Activated naive CD4-positive, alpha-beta T cell treated with anti-CD3 and anti-CD28 coated beads, Interleukin-2, amount 50 U/mL, for 72 hours (primary cell): ENCODE measurements around the gene NCKAP1. TPM values are rescaled to one million over a fixed set of nuclear protein-coding genes. Genes with fewer than 3 reads are reported as not detected.
"Not testable (repeated sequence)": the region's sequence is repeated elsewhere in the genome, so short reads cannot be mapped to it uniquely, and the experiment has no call there.

Source experiments
- ATAC-seq, 2 donors: fragments of 150-1000 bp; cut with Tn5 transposase; 2 replicates each; pipeline ENCODE4 v1.10.0; 2021; ENCODE audit warnings: mild to moderate bottlenecking in 2 of 2, moderate library complexity in 2 of 2
- DNase-seq, 2 donors: peaks; one replicate each; pipeline ENCODE4 v3.0.0; 2021 to 2022; ENCODE audit warnings: low spot score in 2 of 2
- H3K27ac Mint-ChIP-seq, 2 donors: one replicate each; pipeline ENCODE4 v1.8.0; 2022; ENCODE audit warnings: mild to moderate bottlenecking in 2 of 2, mixed read lengths in 2 of 2
- H3K36me3 Mint-ChIP-seq, 2 donors: one replicate each; pipeline ENCODE4 v1.8.0; 2022; ENCODE audit warnings: mixed read lengths in 2 of 2
- H3K9me3 Mint-ChIP-seq, 2 donors: one replicate each; pipeline ENCODE4 v1.8.0; 2022; ENCODE audit warnings: mixed read lengths in 2 of 2
- total RNA-seq, 2 donors: library from RNA; stranded (reverse); gene quantifications; one replicate each; pipeline ENCODE4 v1.2.3, GENCODE V29; 2022

Gene NCKAP1
- total RNA-seq, 2 donors from 2014 or later: 6.8 to 13.2 TPM

DNA sequence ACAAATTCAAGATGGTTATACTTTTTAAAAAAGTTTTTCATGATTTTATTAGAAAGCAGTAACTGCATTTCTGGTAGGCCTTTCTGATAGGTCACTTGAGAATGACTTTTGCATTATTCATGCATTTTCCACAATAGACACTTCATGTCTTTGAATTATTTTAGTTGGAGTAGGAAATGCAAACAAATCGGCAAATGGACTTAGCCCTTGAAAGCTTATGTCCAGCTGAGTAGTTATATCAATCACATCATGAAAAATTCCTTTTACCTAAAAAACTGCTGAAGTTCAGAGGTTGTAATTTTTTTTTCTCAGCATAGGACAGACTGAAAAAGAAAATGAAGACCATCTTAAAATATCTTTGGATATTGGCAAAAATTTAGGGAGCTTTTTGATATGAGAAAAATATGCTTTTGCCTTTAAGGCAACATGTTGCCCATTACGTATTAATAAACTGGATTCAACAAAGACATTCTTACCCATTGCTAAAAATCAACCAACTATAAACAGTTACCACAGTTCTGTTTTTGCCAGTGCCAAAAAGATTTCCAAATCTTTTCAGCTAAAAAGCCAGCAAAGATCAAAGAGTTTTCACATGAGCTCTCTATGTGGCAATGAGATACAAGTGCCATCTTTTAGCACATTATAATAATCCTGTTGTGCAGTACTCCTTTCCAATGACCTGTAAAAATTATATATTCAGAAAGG, 126.3 kb downstream of the NCKAP1 start:
- H3K36me3 Mint-ChIP-seq: no peaks in the 10 kb centered on the region
- no peak overlapping the region for H3K27ac Mint-ChIP-seq
- DNase-seq (no peak), ATAC-seq (no peak)
- H3K9me3 Mint-ChIP-seq: no peaks in the 10 kb centered on the region

DNA sequence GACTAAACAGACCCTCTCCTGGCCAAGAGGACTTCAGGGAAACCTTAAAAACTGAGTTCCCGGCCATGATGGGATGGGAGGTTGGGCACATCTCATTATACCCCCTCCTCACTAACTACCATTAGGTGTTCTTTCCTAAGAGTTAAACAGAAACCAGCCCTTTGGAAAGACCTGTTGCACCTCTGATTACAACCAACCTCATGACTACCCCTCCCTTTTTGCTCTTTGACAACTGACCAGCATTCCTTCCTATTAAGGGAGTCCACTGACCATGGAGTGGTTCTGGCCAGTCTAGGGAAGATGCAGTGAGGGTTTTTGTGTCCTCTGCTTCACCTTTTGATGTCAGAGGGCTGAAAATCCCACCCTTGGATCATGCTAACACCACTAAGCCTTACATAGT, 127.3 kb downstream of the NCKAP1 start:
- H3K36me3 Mint-ChIP-seq: no peaks in the 10 kb centered on the region
- no peak for ATAC-seq
- H3K9me3 Mint-ChIP-seq: no peaks in the 10 kb centered on the region
- no peak for DNase-seq
- peak overlapping the region in 1 of 2 donors; percentile 47 for H3K27ac Mint-ChIP-seq

DNA sequence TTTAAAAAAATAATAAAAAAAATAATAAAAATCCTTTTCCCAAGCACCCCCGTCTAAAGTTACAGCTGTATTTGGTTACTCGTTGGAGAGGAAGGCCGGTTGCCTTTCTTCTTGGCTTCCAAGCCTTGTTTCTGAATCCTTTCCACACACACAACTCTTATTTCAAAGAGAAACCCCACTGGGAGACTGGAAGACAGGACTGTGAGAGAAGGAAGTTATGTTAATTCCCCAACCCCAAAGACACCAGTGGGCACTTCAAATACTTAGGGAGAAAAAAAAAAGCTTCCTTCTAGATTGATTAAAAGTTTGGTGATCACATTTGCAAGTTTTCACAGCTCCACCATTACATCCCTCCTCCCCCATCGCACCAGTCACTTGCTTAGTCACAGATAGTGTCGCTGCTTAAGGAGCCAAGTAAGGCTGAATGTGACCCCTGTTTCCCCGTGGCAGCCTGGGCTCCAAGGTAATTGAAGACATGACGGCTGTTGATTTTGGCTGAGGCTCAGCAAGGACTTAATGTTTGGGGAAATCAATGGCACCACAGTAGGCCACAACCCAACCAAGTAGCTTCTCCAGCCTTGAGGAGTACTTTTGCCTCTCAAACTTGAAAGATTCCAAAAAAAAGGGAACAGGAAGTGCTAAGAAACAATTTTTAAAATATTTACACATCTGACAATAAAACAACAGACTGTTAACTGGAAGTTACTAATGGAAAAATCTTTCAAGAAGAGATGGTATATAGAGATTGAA, 131.0 kb downstream of the NCKAP1 start:
- DNase-seq (no peak), ATAC-seq (no peak)
- Mint-ChIP-seq H3K36me3 (no peaks in the 10 kb centered on the region), H3K27ac (no peak overlapping the region), H3K9me3 (no peaks in the 10 kb centered on the region)

DNA sequence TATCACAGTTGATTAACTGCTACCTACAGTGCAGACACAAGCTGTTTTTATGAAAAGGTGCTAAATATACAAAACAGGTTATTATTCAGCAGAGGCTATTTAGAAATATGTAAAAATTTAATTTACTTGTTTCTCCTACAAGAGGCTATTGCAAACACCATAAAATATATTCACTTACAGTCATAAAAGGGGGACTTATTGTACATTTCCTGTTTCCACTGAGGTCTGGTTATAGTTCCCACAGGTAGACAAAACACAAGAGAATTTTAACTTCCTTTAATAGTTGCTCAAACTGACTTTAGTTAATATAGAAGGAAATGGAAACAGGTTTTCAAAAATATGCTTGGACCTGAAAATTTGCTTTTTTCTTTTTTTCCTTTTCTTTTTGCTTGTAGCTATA, 131.8 kb downstream of the NCKAP1 start:
- no peak for ATAC-seq
- DNase-seq: no peak
- Mint-ChIP-seq H3K36me3 (no peaks in the 10 kb centered on the region), H3K27ac (no peak overlapping the region), H3K9me3 (no peaks in the 10 kb centered on the region)

DNA sequence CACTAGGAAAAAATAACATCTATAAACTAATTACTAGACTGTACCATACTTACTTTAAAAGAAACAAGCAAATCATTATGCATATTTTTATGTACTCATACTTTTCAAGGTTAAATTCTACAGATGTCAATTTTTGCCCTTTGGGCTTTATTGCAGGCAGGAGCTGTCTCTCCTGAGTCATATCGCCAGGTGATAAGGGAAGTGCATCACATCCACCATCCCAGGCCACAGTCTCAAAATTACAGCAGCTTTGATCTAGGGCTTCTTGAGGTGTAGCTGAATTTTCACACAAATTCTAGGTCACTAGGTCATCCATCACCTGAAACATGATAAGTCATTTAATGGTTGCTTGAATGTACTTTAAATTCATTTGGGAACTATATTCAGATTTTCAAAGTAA, 133.4 kb downstream of the NCKAP1 start:
- Mint-ChIP-seq H3K9me3 (no peaks in the 10 kb centered on the region), H3K27ac (no peak overlapping the region), H3K36me3 (no peaks in the 10 kb centered on the region)
- ATAC-seq: peak in 1 of 2 donors; percentile 79
- DNase-seq: no peak

DNA sequence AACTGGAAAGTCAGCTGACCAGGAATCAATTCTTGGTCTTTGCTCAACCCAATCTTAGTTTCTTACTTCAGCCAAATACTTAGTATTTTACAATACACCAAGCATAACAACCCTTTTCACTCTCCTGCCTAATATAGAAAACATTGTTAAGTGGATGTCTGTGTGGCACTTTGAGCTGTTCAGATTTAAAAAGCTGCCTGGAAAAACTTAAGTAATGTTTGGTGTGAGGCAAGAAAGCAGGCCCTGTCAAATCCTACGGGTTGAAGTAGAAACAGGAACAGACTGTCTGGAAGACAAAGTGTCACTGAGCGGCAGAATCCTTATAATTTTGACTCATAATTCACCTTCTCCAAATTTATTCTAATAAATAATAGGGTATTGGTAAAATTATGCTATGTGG, 134.7 kb downstream of the NCKAP1 start:
- Mint-ChIP-seq H3K27ac (peak overlapping the region in 1 of 2 donors; percentile 14), H3K36me3 (no peaks in the 10 kb centered on the region), H3K9me3 (no peaks in the 10 kb centered on the region)
- DNase-seq: no peak
- no peak for ATAC-seq

DNA sequence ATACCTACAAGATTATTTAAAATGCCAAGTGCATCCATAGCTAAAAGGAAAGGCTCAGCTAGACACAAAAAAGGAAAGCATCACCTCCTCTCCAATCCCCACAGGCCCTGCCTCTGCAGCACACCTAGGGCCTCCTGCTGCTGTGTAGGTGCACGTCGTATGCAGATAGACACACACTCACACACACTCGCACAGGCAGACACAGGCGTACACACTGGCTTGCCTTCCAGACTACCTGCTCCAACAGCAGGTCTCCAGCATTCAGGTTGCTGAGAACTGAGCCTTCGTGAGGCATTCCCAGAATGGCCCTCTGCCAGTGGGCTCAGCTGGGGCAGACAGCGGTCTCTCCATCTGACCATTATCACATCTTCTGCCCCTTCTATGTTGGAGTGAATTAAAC, 136.5 kb downstream of the NCKAP1 start:
- no peak for DNase-seq
- no peaks in the 10 kb centered on the region for H3K9me3 Mint-ChIP-seq
- ATAC-seq: no peak
- no peaks in the 10 kb centered on the region for H3K36me3 Mint-ChIP-seq
- no peak overlapping the region for H3K27ac Mint-ChIP-seq

DNA sequence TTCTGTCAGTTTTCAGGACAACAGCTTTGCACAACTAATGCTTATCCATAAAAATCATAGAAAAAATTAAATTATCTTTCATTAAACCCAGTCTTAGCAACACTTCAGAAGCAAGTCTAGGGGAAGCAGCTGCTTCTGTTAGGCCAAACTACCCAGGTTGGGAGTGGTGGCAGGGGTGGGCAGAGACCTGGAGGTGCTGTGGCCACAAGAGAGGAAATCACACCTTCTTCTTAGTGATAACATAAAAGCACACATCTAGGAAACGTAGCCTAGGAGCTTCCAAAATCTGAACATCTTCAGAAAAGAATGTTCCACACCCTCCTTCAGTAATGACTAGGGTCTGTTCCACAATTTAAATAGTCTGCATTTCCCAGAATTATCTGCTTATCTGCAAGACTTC, 139.5 kb downstream of the NCKAP1 start:
- no peaks in the 10 kb centered on the region for H3K36me3 Mint-ChIP-seq
- H3K27ac Mint-ChIP-seq: no peak overlapping the region
- H3K9me3 Mint-ChIP-seq: no peaks in the 10 kb centered on the region
- ATAC-seq: peak in 1 of 2 donors; percentile 56
- DNase-seq: no peak

DNA sequence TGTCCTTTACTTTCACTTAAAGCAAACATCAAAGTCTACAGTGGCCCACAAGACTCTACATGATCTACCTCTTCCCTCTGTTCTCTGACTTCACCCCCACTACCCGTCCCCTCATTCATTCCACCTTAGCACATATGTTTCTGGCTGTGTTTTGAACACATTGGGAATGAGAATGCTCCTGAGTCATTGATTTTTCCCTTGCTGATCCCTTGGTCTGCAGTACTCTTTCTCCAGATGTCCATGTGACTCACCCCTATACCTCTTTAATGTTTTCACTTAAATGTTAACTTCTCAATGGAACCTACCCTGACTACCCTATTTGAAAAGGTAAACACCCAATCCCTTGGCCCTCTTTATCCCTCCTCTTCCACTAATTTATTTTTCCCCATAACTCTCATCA, 141.1 kb downstream of the NCKAP1 start:
- no peak overlapping the region for H3K27ac Mint-ChIP-seq
- no peaks in the 10 kb centered on the region for H3K36me3 Mint-ChIP-seq
- DNase-seq (no peak), ATAC-seq (peak in 1 of 2 donors; percentile 26)
- no peaks in the 10 kb centered on the region for H3K9me3 Mint-ChIP-seq

DNA sequence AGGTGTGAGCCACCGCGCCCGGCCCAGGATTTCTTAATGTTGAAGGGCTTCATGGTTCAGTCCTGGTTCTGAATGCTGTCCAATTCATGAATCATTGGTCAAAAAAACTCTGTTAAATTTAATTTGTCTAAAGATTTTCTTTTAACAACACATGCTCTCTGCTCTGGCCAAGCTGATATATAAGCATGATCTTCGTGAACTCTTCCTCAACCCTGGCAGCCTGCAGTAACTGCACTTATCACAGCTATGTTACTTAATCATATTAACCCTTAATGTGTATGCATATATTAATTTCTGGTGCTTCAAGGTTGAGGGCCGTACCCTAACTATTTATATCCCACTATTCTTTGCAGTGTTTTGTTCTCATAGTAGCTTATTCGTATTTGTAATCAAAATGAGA, 142.5 kb downstream of the NCKAP1 start:
- Mint-ChIP-seq H3K9me3 (no peaks in the 10 kb centered on the region), H3K27ac (no peak overlapping the region)
- ATAC-seq: no peak

DNA sequence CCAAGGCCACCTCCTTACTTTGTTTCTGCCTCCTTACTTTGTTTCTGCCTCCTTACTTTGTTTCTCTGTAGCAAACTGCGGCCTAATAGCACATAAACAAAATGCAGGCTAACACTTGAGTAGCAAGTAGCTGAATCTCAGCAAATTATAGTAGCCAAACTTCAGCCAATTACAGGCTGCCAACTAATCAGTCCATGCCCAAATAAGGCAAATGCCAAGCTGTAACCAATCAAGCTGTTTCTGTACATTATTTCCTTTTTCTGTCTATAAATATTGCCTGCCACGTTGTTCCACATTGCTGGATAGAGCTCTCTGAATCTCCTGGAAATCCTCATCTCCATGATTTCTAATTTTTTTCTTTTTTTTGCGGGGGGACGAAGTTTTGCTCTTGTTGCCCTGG, 143.1 kb downstream of the NCKAP1 start:
- H3K36me3 Mint-ChIP-seq: no peaks in the 10 kb centered on the region
- DNase-seq (no peak), ATAC-seq (no peak)
- no peaks in the 10 kb centered on the region for H3K9me3 Mint-ChIP-seq
- no peak overlapping the region for H3K27ac Mint-ChIP-seq

More for the DNA sequence above, 142.5 kb downstream of the NCKAP1 start:
- no peak for DNase-seq
- no peaks in the 10 kb centered on the region for H3K36me3 Mint-ChIP-seq

DNA sequence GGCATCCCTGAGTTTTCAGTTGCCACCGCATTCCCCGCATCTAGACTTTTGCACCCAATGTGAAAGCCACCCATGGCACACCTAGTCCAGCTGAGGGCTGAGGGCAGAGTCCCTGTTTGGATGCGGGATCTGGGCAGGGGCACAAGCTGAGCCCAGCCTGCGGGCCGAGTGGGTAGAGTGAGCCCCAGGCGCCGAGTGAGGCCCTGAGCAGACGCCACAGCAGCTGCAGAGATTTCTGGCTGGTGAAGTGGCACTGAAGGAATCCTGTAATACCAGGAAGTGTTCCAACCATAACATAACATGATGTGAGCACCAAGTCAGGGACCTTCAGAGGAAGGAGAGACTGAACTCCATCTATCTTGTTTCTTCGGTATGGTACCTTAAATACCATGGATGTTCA, 144.1 kb downstream of the NCKAP1 start:
- Mint-ChIP-seq H3K27ac (no peak overlapping the region), H3K36me3 (no peaks in the 10 kb centered on the region), H3K9me3 (no peaks in the 10 kb centered on the region)
- ATAC-seq: no peak
- no peak for DNase-seq

DNA sequence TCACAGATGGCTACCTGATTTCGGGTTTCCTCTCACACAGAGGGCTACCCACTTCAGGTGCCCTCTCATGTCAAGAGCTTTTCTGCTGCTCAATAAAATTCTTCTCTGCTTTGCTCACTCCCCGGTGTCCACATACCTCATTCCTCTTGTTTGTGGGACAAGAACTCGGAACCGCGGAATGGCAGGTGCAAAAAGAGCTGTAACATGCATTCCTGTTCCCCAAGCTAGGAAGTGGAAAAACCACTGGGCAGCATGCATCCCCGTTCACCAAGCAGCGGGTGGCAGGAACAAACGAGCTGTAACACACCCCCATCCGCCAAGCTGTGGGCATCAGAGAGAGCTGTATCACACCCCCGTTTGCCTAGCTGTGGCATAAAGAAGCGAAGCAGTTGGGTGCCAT, 144.6 kb downstream of the NCKAP1 start:
- DNase-seq: no peak
- H3K9me3 Mint-ChIP-seq: no peaks in the 10 kb centered on the region
- H3K36me3 Mint-ChIP-seq: no peaks in the 10 kb centered on the region
- no peak overlapping the region for H3K27ac Mint-ChIP-seq
- no peak for ATAC-seq

DNA sequence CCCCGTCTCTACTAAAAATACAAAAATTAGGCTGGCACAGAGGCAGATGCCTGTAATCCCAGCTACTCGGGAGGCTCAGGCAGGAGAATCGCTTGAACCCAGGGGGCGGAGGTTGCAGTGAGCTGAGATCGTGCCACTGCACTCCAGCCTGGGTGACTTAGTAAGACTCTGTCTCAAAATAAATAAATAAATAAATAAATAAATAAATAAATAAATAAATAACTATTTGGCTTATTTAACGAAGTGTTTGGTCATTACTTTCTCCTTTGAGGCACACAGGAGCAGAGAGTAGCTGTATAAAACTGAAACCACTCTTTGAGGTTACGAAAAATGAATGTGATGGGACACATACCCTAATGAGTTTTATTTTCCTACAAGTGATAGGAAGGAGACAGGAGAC, 145.2 kb downstream of the NCKAP1 start:
- ATAC-seq, H3K36me3 Mint-ChIP-seq, H3K9me3 Mint-ChIP-seq, DNase-seq, H3K27ac Mint-ChIP-seq: not testable (repeated sequence)

DNA sequence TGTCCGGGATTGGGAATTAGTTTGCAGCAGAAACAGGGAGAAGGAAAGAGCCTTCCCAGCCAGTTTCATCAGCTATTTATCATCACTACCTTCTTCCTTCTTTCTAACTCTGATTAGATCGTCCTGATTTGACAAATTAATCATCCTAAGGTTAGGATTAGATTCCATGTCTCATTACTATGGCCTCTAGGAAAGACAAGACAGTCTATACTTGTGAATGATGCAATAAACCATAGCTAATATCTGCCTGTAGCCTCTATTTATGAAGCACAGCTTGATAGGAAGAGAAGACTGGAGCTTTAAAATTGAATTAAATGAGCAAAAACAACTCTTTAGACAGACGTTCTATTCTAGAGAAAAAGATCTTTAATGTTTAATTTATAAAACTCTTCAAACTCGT, 146.6 kb downstream of the NCKAP1 start:
- H3K27ac Mint-ChIP-seq: no peak overlapping the region
- ATAC-seq: no peak
- no peaks in the 10 kb centered on the region for H3K9me3 Mint-ChIP-seq
- H3K36me3 Mint-ChIP-seq: no peaks in the 10 kb centered on the region
- DNase-seq: no peak

DNA sequence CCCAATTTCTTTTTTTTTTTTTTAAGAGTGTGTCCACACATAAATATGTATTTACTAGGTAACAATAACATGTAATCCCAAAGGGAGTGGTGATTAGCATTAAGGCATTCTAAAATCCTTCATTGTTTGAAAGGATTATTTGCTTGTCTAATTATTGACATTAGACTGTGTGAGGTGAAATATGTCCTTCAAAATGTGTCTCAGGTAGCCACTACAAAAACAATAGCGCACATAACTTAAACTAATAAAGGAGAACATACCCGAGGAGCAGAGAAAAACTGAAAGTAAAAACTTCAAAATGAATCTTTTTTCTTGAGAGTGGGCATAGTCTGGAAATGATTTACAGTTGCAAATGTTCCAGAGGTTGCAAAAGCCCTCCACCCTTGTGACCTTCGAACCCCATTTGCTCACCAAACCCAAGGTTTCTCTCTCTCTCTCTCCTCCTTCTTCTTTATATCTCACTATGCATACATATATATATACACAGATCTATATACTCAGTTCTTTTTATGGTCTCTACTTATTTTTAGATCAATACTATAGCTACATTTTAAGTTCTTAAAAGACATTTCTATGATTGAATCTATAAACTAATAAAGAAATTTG, 147.4 kb downstream of the NCKAP1 start:
- no peaks in the 10 kb centered on the region for H3K36me3 Mint-ChIP-seq
- ATAC-seq (no peak), DNase-seq (no peak)
- no peak overlapping the region for H3K27ac Mint-ChIP-seq
- H3K9me3 Mint-ChIP-seq: no peaks in the 10 kb centered on the region

DNA sequence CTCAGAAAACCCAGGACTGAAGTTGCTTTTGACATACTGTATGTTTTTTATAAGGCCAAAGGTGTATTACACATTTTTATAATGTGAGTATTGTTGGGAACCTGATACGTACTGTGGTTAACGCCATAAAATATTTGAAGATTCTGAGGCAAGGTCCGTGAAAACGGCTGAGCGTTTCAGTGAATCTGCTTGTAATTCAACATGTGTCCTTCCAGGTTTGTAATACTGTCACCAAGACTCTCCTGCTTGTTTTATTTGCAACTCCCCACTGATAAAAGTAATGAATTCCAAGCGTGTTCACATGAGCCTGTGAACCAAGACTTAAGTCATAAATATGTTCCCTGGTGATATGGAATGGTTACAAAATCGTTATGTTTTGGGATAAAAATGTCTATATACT, 148.0 kb downstream of the NCKAP1 start:
- no peak for DNase-seq
- H3K36me3 Mint-ChIP-seq: no peaks in the 10 kb centered on the region
- ATAC-seq: no peak
- no peak overlapping the region for H3K27ac Mint-ChIP-seq
- no peaks in the 10 kb centered on the region for H3K9me3 Mint-ChIP-seq
